ENCODE data around the gene RPS6KA3. TPM values are rescaled to one million over a fixed set of nuclear protein-coding genes. Genes with fewer than 3 reads are reported as not detected.

The RPS6KA3 gene
- total RNA-seq, 1 experiment from 2014 or later = 63.4 TPM

GRCh38 chrX:20237864-20238263 lies 28.8 kb downstream of the RPS6KA3 start:
- CTCF ChIA-PET = no interaction called here
- H3K9me3 Mint-ChIP-seq (ENCODE audit: low read depth, unreplicated experiment) = peaks cover 5% of the 10 kb centered on the region
- no peak overlapping the region for H3K27ac Mint-ChIP-seq (ENCODE audit: unreplicated experiment)
- BruUV-seq (replicated peaks) = no TSS peak
- intact Hi-C loops (cut with micrococcal nuclease; ENCODE audit: unreplicated experiment) = no loop called here
- peaks cover 13% of the 10 kb centered on the region for H3K4me1 Mint-ChIP-seq (ENCODE audit: low read depth, unreplicated experiment)
- DNase-seq = no peak
- no peak for TF ChIP-seq CTCF (IDR thresholded peaks at IDR 0.05; ENCODE audit: unreplicated experiment)
- H3K36me3 Mint-ChIP-seq (ENCODE audit: insufficient read depth, unreplicated experiment) = no peaks in the 10 kb centered on the region
- no peak overlapping the region for H3K4me3 Mint-ChIP-seq (ENCODE audit: low read depth, unreplicated experiment)
- H3K27me3 Mint-ChIP-seq (ENCODE audit: unreplicated experiment) = no peaks in the 10 kb centered on the region

- no peak overlapping the region for H3K27ac Mint-ChIP-seq (ENCODE audit: unreplicated experiment)
- H3K36me3 Mint-ChIP-seq (ENCODE audit: insufficient read depth, unreplicated experiment) = no peaks in the 10 kb centered on the region
- CTCF ChIA-PET = no interaction called here
- no peak overlapping the region for H3K4me3 Mint-ChIP-seq (ENCODE audit: low read depth, unreplicated experiment)
- no peak for TF ChIP-seq CTCF (IDR thresholded peaks at IDR 0.05; ENCODE audit: unreplicated experiment)
- intact Hi-C loops (cut with micrococcal nuclease; ENCODE audit: unreplicated experiment) = no loop called here
- no TSS peak for BruUV-seq (replicated peaks)
- peaks cover 3% of the 10 kb centered on the region for H3K9me3 Mint-ChIP-seq (ENCODE audit: low read depth, unreplicated experiment)
- no peak for DNase-seq
- peaks cover 13% of the 10 kb centered on the region for H3K4me1 Mint-ChIP-seq (ENCODE audit: low read depth, unreplicated experiment)
- no peaks in the 10 kb centered on the region for H3K27me3 Mint-ChIP-seq (ENCODE audit: unreplicated experiment)
Measured at GRCh38 chrX:20235755-20236154, 31.0 kb downstream of the RPS6KA3 start.

- Mint-ChIP-seq H3K36me3 (ENCODE audit: insufficient read depth, unreplicated experiment) (peaks cover 2% of the 10 kb centered on the region), H3K4me1 (ENCODE audit: low read depth, unreplicated experiment) (peaks cover 12% of the 10 kb centered on the region), H3K9me3 (ENCODE audit: low read depth, unreplicated experiment) (peaks cover 3% of the 10 kb centered on the region), H3K27me3 (ENCODE audit: unreplicated experiment) (no peaks in the 10 kb centered on the region), H3K27ac (ENCODE audit: unreplicated experiment) (no peak overlapping the region), H3K4me3 (ENCODE audit: low read depth, unreplicated experiment) (no peak overlapping the region)
- intact Hi-C loops (cut with micrococcal nuclease; ENCODE audit: unreplicated experiment) = no loop called here
- no peak for TF ChIP-seq CTCF (IDR thresholded peaks at IDR 0.05; ENCODE audit: unreplicated experiment)
- DNase-seq = no peak
- BruUV-seq (replicated peaks) = no TSS peak
- CTCF ChIA-PET = no interaction called here
Measured at GRCh38 chrX:20233336-20233735, 33.4 kb downstream of the RPS6KA3 start.

DNA sequence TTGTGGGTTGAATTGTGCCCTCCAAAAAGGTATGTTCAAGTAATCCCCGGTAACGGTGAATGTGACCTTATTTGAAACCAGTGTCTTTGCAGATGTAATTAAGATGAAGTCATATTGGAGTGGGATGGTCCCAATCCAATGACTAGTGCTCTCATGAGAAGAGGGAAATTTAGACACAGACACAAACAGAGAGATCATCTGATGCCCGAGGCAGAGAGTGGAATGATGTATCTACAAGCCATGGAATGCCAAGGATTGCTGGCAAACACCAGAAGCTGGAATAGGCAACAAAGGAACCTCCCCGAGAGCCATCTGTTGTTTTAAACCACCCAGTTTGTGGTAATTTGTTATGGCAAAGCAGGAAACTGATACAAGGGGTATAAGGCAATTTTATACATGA lies 35.1 kb downstream of the RPS6KA3 start:
- Mint-ChIP-seq H3K4me3 (ENCODE audit: low read depth, unreplicated experiment) (no peak overlapping the region), H3K27ac (ENCODE audit: unreplicated experiment) (no peak overlapping the region), H3K4me1 (ENCODE audit: low read depth, unreplicated experiment) (peaks cover 8% of the 10 kb centered on the region), H3K36me3 (ENCODE audit: insufficient read depth, unreplicated experiment) (peaks cover 12% of the 10 kb centered on the region), H3K9me3 (ENCODE audit: low read depth, unreplicated experiment) (peaks cover 3% of the 10 kb centered on the region), H3K27me3 (ENCODE audit: unreplicated experiment) (no peaks in the 10 kb centered on the region)
- DNase-seq = no peak
- TF ChIP-seq CTCF (IDR thresholded peaks at IDR 0.05; ENCODE audit: unreplicated experiment) = no peak
- BruUV-seq (replicated peaks) = no TSS peak
- intact Hi-C loops (cut with micrococcal nuclease; ENCODE audit: unreplicated experiment) = no loop called here
- CTCF ChIA-PET = no interaction called here

All from Calu3 (cell line).